HUES64 (cell line): Measurements from ENCODE around the gene GALK1.

Source experiments
- H3K27ac ChIP-seq: 2 replicates; pipeline ENCODE4 v1.7.0; 2013; ENCODE audit warnings: low read depth, low read length, inconsistent platforms
- H3K27me3 ChIP-seq: 2 replicates; pipeline ENCODE4 v1.6.1; 2013; ENCODE audit warnings: mild to moderate bottlenecking, low read length; ENCODE audit not compliant: insufficient read depth
- H3K36me3 ChIP-seq: 2 replicates; pipeline ENCODE4 v1.6.1; 2013; ENCODE audit warnings: mild to moderate bottlenecking, low read length; ENCODE audit not compliant: insufficient read depth
- H3K4me1 ChIP-seq: 2 replicates; pipeline ENCODE4 v1.6.1; 2013; ENCODE audit warnings: mild to moderate bottlenecking, low read length, moderate library complexity; ENCODE audit not compliant: insufficient read depth
- H3K4me3 ChIP-seq: 2 replicates; pipeline ENCODE4 v1.5.1; 2013; ENCODE audit warnings: mild to moderate bottlenecking, low read length, moderate library complexity
- H3K9ac ChIP-seq: 2 replicates; pipeline ENCODE4 v1.6.1; 2013; ENCODE audit warnings: mild to moderate bottlenecking, low read depth, low read length
- H3K9me3 ChIP-seq: 2 replicates; pipeline ENCODE4 v1.6.1; 2013; ENCODE audit warnings: low read depth, low read length; ENCODE audit not compliant: insufficient read depth
- WGBS: fragments of 150-250, 120-280 bp; methylation state at CpG from one replicate; pipeline ENCODE4 v1.1.7; 2013; ENCODE audit warnings: missing lambda C conversion rate; 5-methylcytosine and 5-hydroxymethylcytosine counted together

Gene GALK1

DNA sequence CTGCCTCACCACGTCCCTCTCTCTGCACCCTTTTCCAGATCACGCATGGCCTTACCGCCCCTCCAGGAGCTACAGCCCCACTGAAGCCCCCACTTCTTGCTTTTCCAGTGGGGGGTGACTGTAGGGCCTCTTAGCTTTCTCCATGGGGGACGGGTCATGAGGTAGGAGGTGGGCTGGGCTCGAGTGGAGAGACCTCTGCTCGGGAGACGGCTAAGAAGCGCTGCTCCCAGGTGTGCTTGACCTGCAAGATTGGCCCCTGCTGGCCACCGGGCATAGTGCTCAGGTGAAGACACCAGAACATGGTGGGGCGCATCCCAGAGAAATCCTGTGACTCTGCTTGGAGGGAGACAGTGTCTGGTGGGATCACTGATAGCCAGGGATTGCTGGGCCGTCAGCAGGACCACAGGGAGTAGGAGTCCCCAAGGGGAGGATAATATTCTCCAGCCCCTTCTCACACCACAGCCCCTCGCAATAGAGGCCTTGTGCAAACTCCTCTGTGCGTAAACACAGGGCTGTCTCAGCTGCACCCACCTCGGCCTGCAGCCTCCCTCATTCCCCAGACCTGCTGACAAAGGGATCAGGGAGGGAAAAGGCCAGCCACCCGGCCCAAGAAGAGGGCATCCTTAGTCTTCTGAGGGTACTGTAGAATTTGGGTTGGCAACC, 8.9 kb upstream of the GALK1 start:
- no peak overlapping the region for H3K4me3 ChIP-seq
- peaks cover 37% of the 10 kb centered on the region for H3K36me3 ChIP-seq
- WGBS = 87% methylated on average over 15 of the region's 15 CpGs
- H3K9ac ChIP-seq = no peak overlapping the region
- no peaks in the 10 kb centered on the region for H3K9me3 ChIP-seq
- no peaks in the 10 kb centered on the region for H3K27me3 ChIP-seq
- peaks cover 4% of the 10 kb centered on the region; the same call in 1 of the 2 replicates for H3K4me1 ChIP-seq
- H3K27ac ChIP-seq = no peak overlapping the region

- no peaks in the 10 kb centered on the region for H3K27me3 ChIP-seq
- no peak overlapping the region for H3K27ac ChIP-seq
- no peak overlapping the region for H3K9ac ChIP-seq
- peaks cover 4% of the 10 kb centered on the region; the same call in 1 of the 2 replicates for H3K4me1 ChIP-seq
- no peak overlapping the region for H3K4me3 ChIP-seq
- H3K36me3 ChIP-seq = peaks cover 31% of the 10 kb centered on the region
- 91% methylated on average over 12 of the region's 12 CpGs for WGBS
- H3K9me3 ChIP-seq = no peaks in the 10 kb centered on the region
Measured at GRCh38 chr17:75773121-75773807, 8.3 kb upstream of the GALK1 start.

DNA sequence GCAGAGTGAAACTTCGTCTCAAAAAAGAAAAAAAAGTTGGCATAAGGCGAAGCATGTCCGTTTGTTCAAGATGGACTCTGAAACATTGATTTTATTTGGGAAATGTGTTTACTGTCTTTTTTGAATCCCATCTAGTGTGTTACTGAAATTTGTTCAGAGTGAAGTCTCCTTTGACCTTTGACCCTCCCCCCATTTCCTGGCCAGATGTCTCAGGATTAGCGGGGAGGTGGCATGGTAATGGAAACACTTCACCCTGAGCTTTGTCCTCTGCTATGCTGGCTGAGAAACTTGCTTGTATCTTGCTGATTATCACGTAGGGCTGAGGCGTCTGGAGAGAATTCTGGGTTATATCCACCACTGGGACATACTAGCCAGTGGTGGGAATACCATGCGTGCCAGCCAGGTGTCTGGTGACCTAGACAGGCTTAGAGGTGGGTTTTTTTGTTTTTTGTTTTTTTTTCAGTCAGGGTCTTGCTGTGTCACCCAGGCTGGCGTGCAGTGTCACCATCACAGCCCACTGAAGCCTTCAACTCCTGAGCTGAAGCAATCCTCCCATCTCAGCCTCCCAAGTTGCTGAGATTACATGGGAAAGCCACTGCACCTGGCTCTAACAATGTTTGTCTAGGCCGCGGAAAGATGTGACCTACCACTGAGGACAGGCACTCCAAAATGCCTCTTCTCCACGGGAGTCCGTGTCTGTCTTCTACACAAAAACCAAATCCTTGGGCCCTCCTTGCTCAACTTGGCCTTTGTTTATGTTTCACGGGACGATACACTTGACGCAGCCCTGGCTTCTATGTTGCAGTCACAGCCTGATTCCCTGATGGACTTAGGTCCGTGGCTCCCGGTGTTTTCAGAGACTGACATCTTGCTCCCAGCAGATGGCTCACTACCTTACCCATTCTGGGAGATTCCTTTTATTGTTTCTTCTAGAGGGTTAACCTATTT, 6.6 kb upstream of the GALK1 start:
- Histone ChIP-seq H3K4me3 (no peak overlapping the region), H3K9me3 (no peaks in the 10 kb centered on the region), H3K27me3 (no peaks in the 10 kb centered on the region), H3K9ac (no peak overlapping the region), H3K27ac (no peak overlapping the region), H3K4me1 (no peaks in the 10 kb centered on the region), H3K36me3 (peaks cover 15% of the 10 kb centered on the region)
- 87% methylated on average over 17 of the region's 17 CpGs for WGBS

DNA sequence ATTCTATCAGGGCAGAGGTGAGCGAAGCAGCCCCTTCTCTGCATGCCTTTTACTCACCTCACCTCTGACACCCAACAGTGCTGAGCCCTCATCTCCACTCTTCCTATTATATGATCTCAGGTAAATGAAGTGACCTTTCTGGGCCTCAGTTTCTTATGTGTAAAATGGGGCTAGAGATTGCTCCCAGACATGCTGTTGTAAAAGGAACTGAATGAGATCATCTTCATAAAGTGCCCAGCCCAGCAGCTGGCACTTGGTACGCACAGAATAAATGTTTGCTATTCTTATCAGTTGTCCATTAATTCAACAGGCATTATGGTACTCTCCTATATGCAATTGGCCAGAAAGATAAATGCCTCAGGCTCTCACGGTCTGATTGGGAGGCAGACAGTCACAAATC, 4.5 kb upstream of the GALK1 start:
- no peaks in the 10 kb centered on the region for H3K4me1 ChIP-seq
- no peak overlapping the region for H3K27ac ChIP-seq
- H3K9me3 ChIP-seq = no peaks in the 10 kb centered on the region
- H3K36me3 ChIP-seq = 0 out of 2 replicates have a peak, but pooled peaks cover 2% of the 10 kb centered on the region
- H3K9ac ChIP-seq = no peak overlapping the region
- 92% methylated on average over 3 of the region's 3 CpGs for WGBS
- no peaks in the 10 kb centered on the region for H3K27me3 ChIP-seq
- no peak overlapping the region for H3K4me3 ChIP-seq

DNA sequence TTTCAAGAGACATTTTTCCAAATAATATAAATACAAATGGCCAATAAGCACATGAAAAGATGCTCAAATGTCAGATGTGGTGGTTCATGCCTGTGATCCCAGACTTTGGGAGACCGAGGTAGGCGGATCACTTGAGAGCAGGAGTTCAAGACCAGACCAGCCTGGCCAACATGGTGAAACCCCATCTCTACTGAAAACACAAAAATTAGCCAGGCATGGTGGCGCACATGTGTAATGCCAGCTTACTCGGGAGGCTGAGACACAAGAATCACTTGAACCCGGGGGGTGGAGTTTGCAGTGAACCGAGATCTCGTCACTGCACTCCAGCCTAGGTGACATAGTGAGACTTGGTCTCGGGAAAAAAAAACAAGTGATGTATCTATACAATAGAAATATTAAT, 2.9 kb upstream of the GALK1 start:
- 94% methylated on average over 7 of the region's 8 CpGs for WGBS
- H3K4me1 ChIP-seq = peaks cover 6% of the 10 kb centered on the region
- no peaks in the 10 kb centered on the region for H3K9me3 ChIP-seq
- no peak overlapping the region for H3K9ac ChIP-seq
- H3K27me3 ChIP-seq = 0 out of 2 replicates have a peak, but pooled peaks cover 5% of the 10 kb centered on the region
- H3K27ac ChIP-seq = no peak overlapping the region
- no peaks in the 10 kb centered on the region for H3K36me3 ChIP-seq
- H3K4me3 ChIP-seq = no peak overlapping the region

GRCh38 chr17:75765981-75766380, 989 bp upstream of the GALK1 start:
- WGBS = 91% methylated on average over 4 of the region's 4 CpGs
- Histone ChIP-seq H3K27ac (no peak overlapping the region), H3K9ac (no peak overlapping the region)

DNA sequence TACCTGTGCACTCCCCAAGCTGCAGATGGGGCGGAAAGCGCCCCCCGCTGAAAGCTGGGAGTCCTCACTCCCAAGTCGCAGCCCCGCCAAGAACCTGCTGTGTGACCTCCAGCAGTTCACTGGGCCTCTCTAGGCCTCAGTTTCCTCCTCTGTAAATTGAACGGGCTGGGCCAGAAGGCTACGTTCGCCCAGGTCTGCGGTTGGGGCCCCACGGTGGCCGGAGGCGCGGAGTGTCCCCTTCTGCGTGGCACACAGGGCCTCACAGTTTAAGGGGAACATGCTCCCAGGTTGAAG, 628 bp downstream of the GALK1 start:
- peak overlapping the region; percentile 71 for H3K9ac ChIP-seq
- H3K27ac ChIP-seq = no peak overlapping the region
- H3K27me3 ChIP-seq = 0 out of 2 replicates have a peak, but pooled peaks cover 5% of the 10 kb centered on the region
- 21% methylated on average over 14 of the region's 14 CpGs for WGBS
- no peaks in the 10 kb centered on the region for H3K36me3 ChIP-seq
- no peaks in the 10 kb centered on the region for H3K9me3 ChIP-seq
- peaks cover 6% of the 10 kb centered on the region for H3K4me1 ChIP-seq
- H3K4me3 ChIP-seq = peak overlapping the region; percentile 80

More at GRCh38 chr17:75765981-75766380, 989 bp upstream of the GALK1 start:
- Histone ChIP-seq H3K36me3 (no peaks in the 10 kb centered on the region), H3K9me3 (no peaks in the 10 kb centered on the region), H3K4me3 (no peak overlapping the region), H3K4me1 (peaks cover 6% of the 10 kb centered on the region), H3K27me3 (0 out of 2 replicates have a peak, but pooled peaks cover 5% of the 10 kb centered on the region)

DNA sequence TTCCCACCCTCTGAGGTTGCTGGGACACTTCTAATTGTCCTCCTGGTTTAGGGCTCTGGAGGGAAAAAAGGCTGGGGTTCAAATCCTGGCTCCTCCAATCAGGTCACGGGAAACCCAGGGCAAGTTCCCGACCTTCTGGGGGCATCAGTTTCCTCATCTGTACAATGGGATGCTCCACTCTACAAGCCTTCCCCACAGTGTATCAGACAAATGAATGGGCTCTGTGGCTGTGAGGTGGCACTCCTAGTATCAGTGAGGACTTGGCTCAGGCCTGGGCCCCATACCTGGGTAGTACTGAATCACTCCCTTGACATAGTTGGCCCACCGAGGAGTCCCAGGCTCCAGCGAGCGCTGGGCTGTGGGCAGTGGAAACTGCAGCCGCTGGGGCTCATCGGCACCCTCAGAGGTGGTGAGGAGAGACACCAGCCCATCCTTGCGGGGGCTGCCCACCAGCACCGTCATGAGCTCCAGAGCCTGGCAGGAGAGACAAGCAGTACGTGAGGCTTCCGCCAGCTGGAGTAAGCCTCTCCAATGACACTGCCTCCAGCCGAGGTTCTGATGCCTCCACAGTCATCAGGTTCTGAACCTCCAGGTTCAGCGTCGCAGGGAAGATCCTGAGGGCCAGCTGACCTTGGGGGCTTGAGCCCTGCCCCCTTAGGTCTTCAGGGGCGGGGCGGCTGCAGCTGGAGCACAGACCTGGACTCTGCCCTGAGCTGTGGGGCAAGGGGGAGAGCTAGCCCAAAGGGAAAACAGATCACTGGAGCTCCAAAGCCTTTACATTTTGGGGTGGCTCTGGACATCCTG, 1.2 kb downstream of the GALK1 start:
- peak overlapping the region; percentile 71 for H3K9ac ChIP-seq
- WGBS = 83% methylated on average over 16 of the region's 16 CpGs
- peak overlapping the region; percentile 80 for H3K4me3 ChIP-seq
- peaks cover 6% of the 10 kb centered on the region for H3K4me1 ChIP-seq
- no peaks in the 10 kb centered on the region for H3K9me3 ChIP-seq
- H3K36me3 ChIP-seq = no peaks in the 10 kb centered on the region
- 0 out of 2 replicates have a peak, but pooled peaks cover 5% of the 10 kb centered on the region for H3K27me3 ChIP-seq
- no peak overlapping the region for H3K27ac ChIP-seq

- H3K4me1 ChIP-seq = peaks cover 6% of the 10 kb centered on the region
- 0 out of 2 replicates have a peak, but pooled peaks cover 5% of the 10 kb centered on the region for H3K27me3 ChIP-seq
- no peak overlapping the region for H3K9ac ChIP-seq
- no peaks in the 10 kb centered on the region for H3K9me3 ChIP-seq
- no peak overlapping the region for H3K27ac ChIP-seq
- WGBS = 98% methylated on average over 3 of the region's 3 CpGs
- no peak overlapping the region for H3K4me3 ChIP-seq
- no peaks in the 10 kb centered on the region for H3K36me3 ChIP-seq
Measured at GRCh38 chr17:75763269-75763607, 1.8 kb downstream of the GALK1 start.

DNA sequence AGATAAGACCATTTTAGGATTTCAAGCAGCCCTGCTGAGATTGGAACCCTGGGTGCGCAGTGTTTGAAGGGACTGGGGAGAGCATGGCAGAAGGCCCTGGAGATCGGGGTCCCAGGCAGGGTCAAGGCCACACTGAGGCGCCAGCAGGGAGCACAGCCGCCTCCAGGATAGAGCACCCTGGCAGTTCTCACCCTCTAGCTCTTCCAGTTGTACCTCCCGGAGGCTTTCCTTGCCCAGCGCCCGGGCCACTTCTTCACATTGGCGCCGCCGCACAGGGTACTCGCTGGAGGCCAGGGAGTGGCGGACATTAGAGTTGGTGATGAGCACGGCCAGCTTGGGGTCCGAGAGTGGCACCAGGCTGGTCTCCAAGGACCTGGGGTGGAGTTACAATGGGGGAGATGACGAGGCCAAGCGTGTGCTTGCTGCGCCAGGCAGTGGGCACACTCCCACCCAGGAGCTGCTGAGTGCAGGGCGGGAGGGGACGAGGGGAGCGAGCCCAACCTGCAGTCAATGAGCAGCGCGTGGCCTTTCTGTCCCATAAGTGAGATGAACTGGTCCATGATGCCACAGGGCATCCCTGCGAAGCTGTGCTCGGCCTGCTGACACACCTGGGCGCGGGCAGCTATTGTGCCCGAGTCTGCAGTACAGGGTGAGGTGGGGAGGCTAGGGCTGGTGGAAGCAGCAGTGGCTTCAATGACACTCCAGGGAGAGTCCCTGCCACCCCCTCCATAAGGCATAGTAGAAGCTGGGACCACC, 2.3 kb downstream of the GALK1 start:
- WGBS = 95% methylated on average over 27 of the region's 27 CpGs
- Histone ChIP-seq H3K27me3 (0 out of 2 replicates have a peak, but pooled peaks cover 5% of the 10 kb centered on the region), H3K4me1 (peaks cover 6% of the 10 kb centered on the region), H3K9me3 (no peaks in the 10 kb centered on the region), H3K27ac (no peak overlapping the region), H3K4me3 (no peak overlapping the region), H3K36me3 (no peaks in the 10 kb centered on the region), H3K9ac (no peak overlapping the region)
